ENCODE results near the gene ST3GAL3.

ST3GAL3 gene

GRCh38 chr1:43887748-43888147 lies 180.4 kb downstream of the ST3GAL3 start:
- no peak for DNase-seq

- DNase-seq, result no peak
Measured at GRCh38 chr1:43890815-43891214, 183.5 kb downstream of the ST3GAL3 start.

GRCh38 chr1:43893006-43893405 lies 185.7 kb downstream of the ST3GAL3 start:
- DNase-seq, result no peak

- no peak for DNase-seq
Measured at GRCh38 chr1:43898981-43899380, 191.6 kb downstream of the ST3GAL3 start.

GRCh38 chr1:43900386-43900785 lies 193.1 kb downstream of the ST3GAL3 start:
- DNase-seq, result no peak

GRCh38 chr1:43901196-43901961 lies 194.0 kb downstream of the ST3GAL3 start:
- DNase-seq, result no peak

- DNase-seq, result no peak
Measured at GRCh38 chr1:43902058-43902831, 194.9 kb downstream of the ST3GAL3 start.

- no peak for DNase-seq
Measured at GRCh38 chr1:43904660-43905551, 197.6 kb downstream of the ST3GAL3 start.

GRCh38 chr1:43908226-43908625 lies 200.9 kb downstream of the ST3GAL3 start:
- DNase-seq, result no peak

GRCh38 chr1:43908858-43909257 lies 201.5 kb downstream of the ST3GAL3 start:
- no peak for DNase-seq

- DNase-seq, result no peak
Measured at GRCh38 chr1:43910343-43910742, 203.0 kb downstream of the ST3GAL3 start.

GRCh38 chr1:43912607-43913006 lies 205.3 kb downstream of the ST3GAL3 start:
- DNase-seq, result no peak

- DNase-seq, result no peak
Measured at GRCh38 chr1:43913051-43913501, 205.7 kb downstream of the ST3GAL3 start.

- no peak for DNase-seq
Measured at GRCh38 chr1:43913666-43914360, 206.5 kb downstream of the ST3GAL3 start.

GRCh38 chr1:43914576-43915525 lies 207.5 kb downstream of the ST3GAL3 start:
- DNase-seq, result no peak

GRCh38 chr1:43919906-43920305 lies 212.6 kb downstream of the ST3GAL3 start:
- no peak for DNase-seq

- DNase-seq, result no peak
Measured at GRCh38 chr1:43921022-43921421, 213.7 kb downstream of the ST3GAL3 start.

- DNase-seq, result no peak
Measured at GRCh38 chr1:43924516-43924915, 217.2 kb downstream of the ST3GAL3 start.

GRCh38 chr1:43925846-43926245 lies 218.5 kb downstream of the ST3GAL3 start:
- no peak for DNase-seq

- DNase-seq, result no peak
Measured at GRCh38 chr1:43930168-43930948, 223.0 kb downstream of the ST3GAL3 start.

GRCh38 chr1:43930949-43931275 lies 223.6 kb downstream of the ST3GAL3 start:
- DNase-seq, result no peak

Data from activated naive CD4-positive, alpha-beta T cell treated with Interleukin-2 at 50 U/mL for 16 hours (primary cell).